HEK293T (cell line): ENCODE results near the gene EPHB2.

Experiments used
- ARNT ChIP-seq: fragments of 450-650 bp; IDR thresholded peaks from 2 replicates; pipeline ENCODE4 v1.6.1; 2017; ENCODE audit warnings: mild to moderate bottlenecking
- BHLHE40 ChIP-seq: fragments of 450-650 bp; IDR thresholded peaks from 2 replicates; pipeline ENCODE4 v1.6.1; 2016; ENCODE audit warnings: mild to moderate bottlenecking, moderate library complexity, borderline replicate concordance
- ELF4 ChIP-seq: fragments of 450-650 bp; IDR thresholded peaks from 2 replicates; pipeline ENCODE4 v1.6.1; 2017; ENCODE audit warnings: antibody characterized with exemption
- FOXA1 ChIP-seq: fragments of 450-650 bp; IDR thresholded peaks from 2 replicates; pipeline ENCODE4 v1.6.1; 2016; ENCODE audit warnings: mild to moderate bottlenecking
- FOXK2 ChIP-seq: fragments of 450-650 bp; IDR thresholded peaks from 2 replicates; pipeline ENCODE4 v1.6.1; 2016; ENCODE audit warnings: mild to moderate bottlenecking
- FOXM1 ChIP-seq: fragments of 450-650 bp; IDR thresholded peaks from 2 replicates; pipeline ENCODE4 v1.6.1; 2017; ENCODE audit warnings: mild to moderate bottlenecking, borderline replicate concordance
- HDGF ChIP-seq: fragments of 450-650 bp; IDR thresholded peaks from 2 replicates; pipeline ENCODE4 v1.6.1; 2017; ENCODE audit warnings: antibody characterized with exemption, borderline replicate concordance
- LEF1 ChIP-seq: fragments of 450-650 bp; IDR thresholded peaks from 2 replicates; pipeline ENCODE4 v1.6.1; 2017; ENCODE audit warnings: mild to moderate bottlenecking, borderline replicate concordance
- NFRKB ChIP-seq: fragments of 450-650 bp; IDR thresholded peaks from 2 replicates; pipeline ENCODE4 v1.6.1; 2016; ENCODE audit warnings: mild to moderate bottlenecking, moderate library complexity
- SUZ12 ChIP-seq: fragments of 450-650 bp; IDR thresholded peaks from 2 replicates; pipeline ENCODE4 v1.6.1; 2016; ENCODE audit warnings: mild to moderate bottlenecking
- TARDBP ChIP-seq: fragments of 450-650 bp; IDR thresholded peaks from 2 replicates; pipeline ENCODE4 v1.6.1; 2016
- ZNF384 ChIP-seq: fragments of 450-650 bp; IDR thresholded peaks from 2 replicates; pipeline ENCODE4 v1.6.1; 2016

DNA sequence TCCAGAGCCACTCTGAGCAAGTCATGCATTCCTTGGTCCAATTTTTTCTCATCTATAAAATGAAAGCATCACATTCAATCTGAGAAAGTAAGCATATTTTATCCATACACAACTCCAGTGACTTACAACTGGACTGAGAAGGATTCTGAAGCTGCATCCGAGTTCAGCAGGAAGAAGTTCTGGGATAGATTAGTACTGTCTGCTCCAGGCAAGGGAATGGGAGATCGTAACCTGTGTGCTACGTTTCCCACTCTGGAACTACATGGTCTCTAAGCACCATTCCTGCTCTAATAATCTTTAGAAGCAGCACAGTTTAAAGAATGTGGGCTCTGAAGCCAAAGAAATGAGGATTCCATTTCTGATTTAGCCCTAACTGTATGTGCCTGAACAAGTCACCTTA is 182.7 kb downstream of the EPHB2 start:
- TF ChIP-seq BHLHE40 (no peak), FOXM1 (no peak), FOXA1 (no peak), HDGF (no peak), SUZ12 (no peak), LEF1 (no peak), ELF4 (no peak), FOXK2 (no peak), ZNF384 (no peak), TARDBP (no peak), NFRKB (no peak), ARNT (no peak)
